ENCODE data around the gene SENP6. TPM values are rescaled to one million over a fixed set of nuclear protein-coding genes. Genes with fewer than 3 reads are reported as not detected.
"Not testable (repeated sequence)": the region's sequence is repeated elsewhere in the genome, so short reads cannot be mapped to it uniquely, and the experiment has no call there.

SENP6 gene
- total RNA-seq, 1 experiment from 2014 or later, result 93.6 TPM

DNA sequence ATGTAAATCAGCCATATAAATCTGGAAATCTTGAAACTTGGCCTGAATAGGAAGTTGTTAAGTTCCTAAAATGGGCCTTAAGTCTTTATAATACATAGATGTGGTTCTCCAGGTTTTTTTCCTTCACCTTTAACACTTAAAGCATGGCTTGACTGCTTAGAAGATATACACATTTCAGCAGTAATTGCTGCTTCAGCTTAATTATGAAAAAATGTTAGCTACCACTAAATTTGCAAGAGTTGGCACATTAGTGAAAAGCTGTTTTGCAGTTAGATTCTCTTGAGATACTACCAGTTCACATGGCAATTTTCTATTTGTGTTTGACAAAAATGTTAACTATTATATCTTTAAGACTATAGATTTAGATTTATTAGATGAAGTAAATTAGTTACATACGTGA lies 74.7 kb downstream of the SENP6 start:
- no peaks in the 10 kb centered on the region for H3K4me1 Mint-ChIP-seq (ENCODE audit: low read depth, unreplicated experiment)
- no peak overlapping the region for H3K4me3 Mint-ChIP-seq (ENCODE audit: low read depth, unreplicated experiment)
- H3K36me3 Mint-ChIP-seq (ENCODE audit: insufficient read depth, unreplicated experiment), result peaks cover 37% of the 10 kb centered on the region
- no TSS peak for BruUV-seq (replicated peaks)
- no peak for DNase-seq
- H3K27me3 Mint-ChIP-seq (ENCODE audit: unreplicated experiment), result no peaks in the 10 kb centered on the region
- CTCF ChIA-PET, result no interaction called here
- intact Hi-C loops (cut with micrococcal nuclease; ENCODE audit: unreplicated experiment), result no loop called here
- no peak overlapping the region for H3K27ac Mint-ChIP-seq (ENCODE audit: unreplicated experiment)
- H3K9me3 Mint-ChIP-seq (ENCODE audit: low read depth, unreplicated experiment), result no peaks in the 10 kb centered on the region
- TF ChIP-seq, protein P1, sequence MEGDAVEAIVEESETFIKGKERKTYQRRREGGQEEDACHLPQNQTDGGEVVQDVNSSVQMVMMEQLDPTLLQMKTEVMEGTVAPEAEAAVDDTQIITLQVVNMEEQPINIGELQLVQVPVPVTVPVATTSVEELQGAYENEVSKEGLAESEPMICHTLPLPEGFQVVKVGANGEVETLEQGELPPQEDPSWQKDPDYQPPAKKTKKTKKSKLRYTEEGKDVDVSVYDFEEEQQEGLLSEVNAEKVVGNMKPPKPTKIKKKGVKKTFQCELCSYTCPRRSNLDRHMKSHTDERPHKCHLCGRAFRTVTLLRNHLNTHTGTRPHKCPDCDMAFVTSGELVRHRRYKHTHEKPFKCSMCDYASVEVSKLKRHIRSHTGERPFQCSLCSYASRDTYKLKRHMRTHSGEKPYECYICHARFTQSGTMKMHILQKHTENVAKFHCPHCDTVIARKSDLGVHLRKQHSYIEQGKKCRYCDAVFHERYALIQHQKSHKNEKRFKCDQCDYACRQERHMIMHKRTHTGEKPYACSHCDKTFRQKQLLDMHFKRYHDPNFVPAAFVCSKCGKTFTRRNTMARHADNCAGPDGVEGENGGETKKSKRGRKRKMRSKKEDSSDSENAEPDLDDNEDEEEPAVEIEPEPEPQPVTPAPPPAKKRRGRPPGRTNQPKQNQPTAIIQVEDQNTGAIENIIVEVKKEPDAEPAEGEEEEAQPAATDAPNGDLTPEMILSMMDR (IDR thresholded peaks at IDR 0.05; ENCODE audit: unreplicated experiment), result no peak

DNA sequence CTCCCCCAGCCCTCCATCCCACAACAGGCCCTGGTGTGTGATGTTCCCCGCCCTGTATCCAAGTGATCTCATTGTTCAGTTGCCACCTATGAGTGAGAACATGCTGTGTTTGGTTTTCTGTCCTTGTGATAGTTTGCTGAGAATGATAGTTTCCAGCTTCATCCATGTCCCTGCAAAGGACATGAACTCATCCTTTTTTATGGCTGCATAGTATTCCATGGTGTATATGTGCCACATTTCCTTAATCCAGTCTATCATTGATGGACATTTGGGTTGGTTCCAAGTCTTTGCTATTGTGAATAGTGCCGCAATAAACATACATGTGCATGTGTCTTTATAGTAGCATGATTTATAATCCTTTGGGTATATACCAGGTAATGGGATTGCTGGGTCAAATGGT lies 80.9 kb downstream of the SENP6 start:
- H3K4me1 Mint-ChIP-seq (ENCODE audit: low read depth, unreplicated experiment), result peaks cover 28% of the 10 kb centered on the region
- H3K27ac Mint-ChIP-seq (ENCODE audit: unreplicated experiment); DNase-seq; H3K9me3 Mint-ChIP-seq (ENCODE audit: low read depth, unreplicated experiment); H3K27me3 Mint-ChIP-seq (ENCODE audit: unreplicated experiment); CTCF ChIA-PET; intact Hi-C loops (cut with micrococcal nuclease; ENCODE audit: unreplicated experiment); BruUV-seq (replicated peaks); H3K4me3 Mint-ChIP-seq (ENCODE audit: low read depth, unreplicated experiment): not testable (repeated sequence)
- peaks cover 42% of the 10 kb centered on the region for H3K36me3 Mint-ChIP-seq (ENCODE audit: insufficient read depth, unreplicated experiment)

DNA sequence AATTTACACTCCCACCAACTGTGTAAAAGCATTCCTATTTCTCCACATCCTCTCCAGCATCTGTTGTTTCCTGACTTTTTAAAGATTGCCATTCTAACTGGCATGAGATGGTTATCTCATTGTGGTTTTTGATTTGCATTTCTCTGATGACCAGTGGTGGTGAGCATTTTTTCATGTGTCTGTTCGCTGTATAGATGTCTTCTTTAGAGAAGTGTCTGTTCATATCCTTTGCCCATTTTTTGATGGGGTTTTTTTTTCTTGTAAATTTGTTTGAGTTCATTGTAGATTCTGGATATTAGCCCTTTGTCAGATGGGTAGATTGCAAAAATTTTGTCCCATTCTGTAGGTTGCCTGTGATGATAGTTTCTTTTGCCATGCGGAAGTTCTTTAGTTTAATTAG lies 81.3 kb downstream of the SENP6 start:
- CTCF ChIA-PET; BruUV-seq (replicated peaks): not testable (repeated sequence)
- peaks cover 31% of the 10 kb centered on the region for H3K4me1 Mint-ChIP-seq (ENCODE audit: low read depth, unreplicated experiment)

DNA sequence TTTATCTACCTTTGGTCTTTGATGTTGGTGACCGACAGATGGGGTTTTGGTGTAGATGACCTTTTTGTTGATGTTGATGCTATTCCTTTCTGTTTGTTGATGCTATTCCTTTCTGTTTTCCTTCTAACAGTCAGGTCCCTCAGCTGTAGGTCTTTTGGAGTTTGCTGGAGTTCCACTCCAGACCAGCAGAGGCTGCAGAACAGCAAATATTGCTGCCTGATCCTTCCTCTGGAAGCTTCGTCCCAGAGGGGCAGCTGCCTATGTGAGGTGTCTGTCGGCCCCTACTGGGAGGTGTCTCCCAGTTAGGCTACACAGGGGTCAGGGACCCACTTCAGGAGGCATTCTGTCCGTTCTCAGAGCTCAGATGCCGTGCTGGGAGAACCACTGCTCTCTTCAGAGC lies 85.9 kb downstream of the SENP6 start:
- peaks cover 26% of the 10 kb centered on the region for H3K36me3 Mint-ChIP-seq (ENCODE audit: insufficient read depth, unreplicated experiment)
- not testable (repeated sequence) for H3K9me3 Mint-ChIP-seq (ENCODE audit: low read depth, unreplicated experiment); H3K27ac Mint-ChIP-seq (ENCODE audit: unreplicated experiment)

More for the DNA sequence above, 81.3 kb downstream of the SENP6 start:
- H3K27ac Mint-ChIP-seq (ENCODE audit: unreplicated experiment); H3K27me3 Mint-ChIP-seq (ENCODE audit: unreplicated experiment); H3K4me3 Mint-ChIP-seq (ENCODE audit: low read depth, unreplicated experiment); DNase-seq; H3K9me3 Mint-ChIP-seq (ENCODE audit: low read depth, unreplicated experiment); intact Hi-C loops (cut with micrococcal nuclease; ENCODE audit: unreplicated experiment): not testable (repeated sequence)
- H3K36me3 Mint-ChIP-seq (ENCODE audit: insufficient read depth, unreplicated experiment), result peaks cover 42% of the 10 kb centered on the region

DNA sequence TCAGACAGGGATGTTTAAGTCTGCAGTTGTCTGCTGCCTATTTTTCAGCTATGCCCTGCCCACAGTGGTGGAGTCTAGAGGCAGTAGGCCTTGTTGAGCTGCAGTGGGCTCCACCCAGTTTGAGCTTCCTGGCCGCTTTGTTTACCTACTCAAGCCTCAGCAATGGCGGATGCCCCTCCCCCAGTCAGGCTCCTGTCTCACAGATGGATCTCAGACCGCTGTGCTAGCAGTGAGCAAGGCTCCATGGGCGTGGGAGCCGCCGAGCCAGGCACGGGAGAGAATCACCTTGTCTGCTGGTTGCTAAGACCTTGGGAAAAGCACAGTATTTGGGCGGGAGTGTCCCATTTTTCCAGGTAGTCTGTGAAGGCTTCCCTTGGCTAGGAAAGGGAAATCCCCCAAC lies 86.3 kb downstream of the SENP6 start:
- DNase-seq; H3K27ac Mint-ChIP-seq (ENCODE audit: unreplicated experiment); H3K9me3 Mint-ChIP-seq (ENCODE audit: low read depth, unreplicated experiment); intact Hi-C loops (cut with micrococcal nuclease; ENCODE audit: unreplicated experiment); BruUV-seq (replicated peaks); CTCF ChIA-PET; H3K4me3 Mint-ChIP-seq (ENCODE audit: low read depth, unreplicated experiment); H3K27me3 Mint-ChIP-seq (ENCODE audit: unreplicated experiment): not testable (repeated sequence)
- peaks cover 28% of the 10 kb centered on the region for H3K36me3 Mint-ChIP-seq (ENCODE audit: insufficient read depth, unreplicated experiment)
- peaks cover 31% of the 10 kb centered on the region for H3K4me1 Mint-ChIP-seq (ENCODE audit: low read depth, unreplicated experiment)

More for the DNA sequence above, 85.9 kb downstream of the SENP6 start:
- peaks cover 31% of the 10 kb centered on the region for H3K4me1 Mint-ChIP-seq (ENCODE audit: low read depth, unreplicated experiment)
- BruUV-seq (replicated peaks); intact Hi-C loops (cut with micrococcal nuclease; ENCODE audit: unreplicated experiment); H3K4me3 Mint-ChIP-seq (ENCODE audit: low read depth, unreplicated experiment); DNase-seq; H3K27me3 Mint-ChIP-seq (ENCODE audit: unreplicated experiment); CTCF ChIA-PET: not testable (repeated sequence)

DNA sequence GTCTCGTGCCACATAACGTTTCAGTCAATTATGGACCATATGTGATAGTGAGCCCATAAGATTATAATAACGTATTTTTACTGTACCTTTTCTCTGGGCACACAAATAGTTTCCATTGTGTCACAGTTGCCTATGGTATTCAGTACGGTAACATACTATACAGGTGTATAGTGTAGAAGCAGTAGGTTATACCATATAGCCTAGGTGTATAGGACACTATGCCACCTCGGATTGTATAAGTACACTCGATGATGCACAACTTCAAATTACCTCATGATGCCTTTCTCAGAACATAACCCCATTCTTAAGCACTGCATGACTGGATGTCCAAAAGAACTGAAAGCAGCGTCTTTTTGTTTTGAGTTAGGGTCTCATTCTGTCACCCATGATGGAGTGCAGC lies 87.9 kb downstream of the SENP6 start:
- H3K27ac Mint-ChIP-seq (ENCODE audit: unreplicated experiment), result no peak overlapping the region
- TF ChIP-seq, protein P1 (IDR thresholded peaks at IDR 0.05; ENCODE audit: unreplicated experiment), result no peak
- intact Hi-C loops (cut with micrococcal nuclease; ENCODE audit: unreplicated experiment), result no loop called here
- CTCF ChIA-PET, result no interaction called here
- DNase-seq, result no peak
- H3K36me3 Mint-ChIP-seq (ENCODE audit: insufficient read depth, unreplicated experiment), result peaks cover 21% of the 10 kb centered on the region
- no TSS peak for BruUV-seq (replicated peaks)
- H3K9me3 Mint-ChIP-seq (ENCODE audit: low read depth, unreplicated experiment), result no peaks in the 10 kb centered on the region
- H3K4me3 Mint-ChIP-seq (ENCODE audit: low read depth, unreplicated experiment), result no peak overlapping the region
- H3K27me3 Mint-ChIP-seq (ENCODE audit: unreplicated experiment), result no peaks in the 10 kb centered on the region
- H3K4me1 Mint-ChIP-seq (ENCODE audit: low read depth, unreplicated experiment), result peaks cover 24% of the 10 kb centered on the region

Measured in Calu3 (cell line).